GM19043 (cell line): ENCODE data around the gene C11orf87.

ENCODE experiments used
- ATAC-seq: cut with Tn5 transposase; IDR thresholded peaks from one replicate; pipeline ENCODE4 v1.9.1; 2021; ENCODE audit warnings: low read depth; ENCODE audit not compliant: unreplicated experiment

Gene C11orf87

GRCh38 chr11:109435121-109435742 lies 13.2 kb downstream of the C11orf87 start:
- ATAC-seq, result no peak

GRCh38 chr11:109439684-109440083 lies 17.7 kb downstream of the C11orf87 start:
- no peak for ATAC-seq

- ATAC-seq, result no peak
Observed at GRCh38 chr11:109443052-109443451, 21.1 kb downstream of the C11orf87 start.

- ATAC-seq, result no peak
Observed at GRCh38 chr11:109454857-109455256, 32.9 kb downstream of the C11orf87 start.
